ENCODE measurements around the gene PHTF1.

DNA sequence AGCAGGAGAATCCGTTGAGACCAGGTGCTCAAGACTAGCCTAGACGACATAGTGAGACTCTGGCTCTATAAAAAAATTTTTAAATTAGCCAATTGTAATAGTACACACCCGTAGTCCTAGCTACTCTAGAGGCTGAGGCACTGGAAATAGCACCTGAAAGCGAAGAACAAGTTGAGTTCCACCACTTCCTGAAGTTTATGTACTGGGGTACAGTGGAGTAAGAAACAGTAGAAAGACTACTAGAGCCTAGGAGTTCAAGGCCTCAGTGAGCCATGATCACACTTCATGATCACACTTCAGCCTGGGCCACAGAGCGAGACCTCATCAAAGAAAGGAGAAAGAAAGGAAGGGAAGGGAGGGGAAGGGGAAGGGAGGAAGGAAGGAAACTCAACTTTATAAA, 33.2 kb upstream of the PHTF1 start:
- TF ChIP-seq POLR2A (IDR thresholded peaks at IDR 0.05), result no peak
- TF ChIP-seq POLR2AphosphoS5 (IDR thresholded peaks at IDR 0.05), result no peak
- TF ChIP-seq, protein P1, sequence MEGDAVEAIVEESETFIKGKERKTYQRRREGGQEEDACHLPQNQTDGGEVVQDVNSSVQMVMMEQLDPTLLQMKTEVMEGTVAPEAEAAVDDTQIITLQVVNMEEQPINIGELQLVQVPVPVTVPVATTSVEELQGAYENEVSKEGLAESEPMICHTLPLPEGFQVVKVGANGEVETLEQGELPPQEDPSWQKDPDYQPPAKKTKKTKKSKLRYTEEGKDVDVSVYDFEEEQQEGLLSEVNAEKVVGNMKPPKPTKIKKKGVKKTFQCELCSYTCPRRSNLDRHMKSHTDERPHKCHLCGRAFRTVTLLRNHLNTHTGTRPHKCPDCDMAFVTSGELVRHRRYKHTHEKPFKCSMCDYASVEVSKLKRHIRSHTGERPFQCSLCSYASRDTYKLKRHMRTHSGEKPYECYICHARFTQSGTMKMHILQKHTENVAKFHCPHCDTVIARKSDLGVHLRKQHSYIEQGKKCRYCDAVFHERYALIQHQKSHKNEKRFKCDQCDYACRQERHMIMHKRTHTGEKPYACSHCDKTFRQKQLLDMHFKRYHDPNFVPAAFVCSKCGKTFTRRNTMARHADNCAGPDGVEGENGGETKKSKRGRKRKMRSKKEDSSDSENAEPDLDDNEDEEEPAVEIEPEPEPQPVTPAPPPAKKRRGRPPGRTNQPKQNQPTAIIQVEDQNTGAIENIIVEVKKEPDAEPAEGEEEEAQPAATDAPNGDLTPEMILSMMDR (IDR thresholded peaks at IDR 0.05), result no peak

Measured in prostate gland (tissue), 2 donors.